DMS53 treated with DMSO at 0.1 percent for 48 hours (cell line): ENCODE measurements around the gene CLEC3B.
"Not testable (repeated sequence)": the region's sequence is repeated elsewhere in the genome, so short reads cannot be mapped to it uniquely, and the experiment has no call there.

ENCODE experiments used
- DNase-seq: peaks from one replicate; lab custom pipeline; 2025; ENCODE audit not compliant: unreplicated experiment; lab: John Stamatoyannopoulos, UW

CLEC3B gene, protein sequence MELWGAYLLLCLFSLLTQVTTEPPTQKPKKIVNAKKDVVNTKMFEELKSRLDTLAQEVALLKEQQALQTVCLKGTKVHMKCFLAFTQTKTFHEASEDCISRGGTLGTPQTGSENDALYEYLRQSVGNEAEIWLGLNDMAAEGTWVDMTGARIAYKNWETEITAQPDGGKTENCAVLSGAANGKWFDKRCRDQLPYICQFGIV

DNA sequence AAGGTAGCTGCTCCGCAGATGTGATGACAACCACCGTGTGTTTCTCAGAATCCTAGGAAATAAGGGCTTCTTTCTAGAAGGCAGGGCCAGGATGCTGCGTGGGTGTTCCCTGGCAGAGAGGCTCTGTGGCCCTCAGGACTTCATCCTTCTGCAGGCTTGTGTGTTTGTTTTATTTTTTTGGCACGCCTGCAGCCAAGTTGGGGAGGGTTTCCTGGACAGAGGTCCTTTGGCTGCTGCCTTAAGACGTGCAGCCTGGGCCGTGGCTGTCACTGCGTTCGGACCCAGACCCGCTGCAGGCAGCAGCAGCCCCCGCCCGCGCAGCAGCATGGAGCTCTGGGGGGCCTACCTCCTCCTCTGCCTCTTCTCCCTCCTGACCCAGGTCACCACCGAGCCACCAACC, at the start of gene CLEC3B:
TSS of gene CLEC3B (plus strand) at position 266 of the 400 bp plus-strand sequence. CDS start at position 326, 60 bp downstream.
- DNase-seq = no peak

DNA sequence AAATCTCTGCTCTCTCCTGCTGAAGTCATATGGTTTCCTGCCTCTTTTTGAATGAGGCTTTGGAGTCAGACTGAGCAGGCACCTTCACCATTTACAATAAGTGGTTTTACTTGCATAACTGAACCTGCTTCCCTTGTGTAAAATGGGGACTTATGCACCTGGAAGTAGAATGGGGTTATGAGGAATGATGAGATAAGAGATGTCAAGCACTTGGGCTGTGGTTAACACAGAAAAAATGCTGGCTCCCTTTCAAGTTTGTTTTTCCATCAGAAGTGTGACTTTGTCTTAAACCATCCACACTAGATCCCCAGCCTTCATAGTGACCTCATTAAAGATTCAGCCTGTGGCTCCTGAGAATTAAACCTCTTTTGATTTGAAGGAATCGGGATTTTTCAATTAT, 44.9 kb upstream of the CLEC3B start:
- DNase-seq = no peak

DNA sequence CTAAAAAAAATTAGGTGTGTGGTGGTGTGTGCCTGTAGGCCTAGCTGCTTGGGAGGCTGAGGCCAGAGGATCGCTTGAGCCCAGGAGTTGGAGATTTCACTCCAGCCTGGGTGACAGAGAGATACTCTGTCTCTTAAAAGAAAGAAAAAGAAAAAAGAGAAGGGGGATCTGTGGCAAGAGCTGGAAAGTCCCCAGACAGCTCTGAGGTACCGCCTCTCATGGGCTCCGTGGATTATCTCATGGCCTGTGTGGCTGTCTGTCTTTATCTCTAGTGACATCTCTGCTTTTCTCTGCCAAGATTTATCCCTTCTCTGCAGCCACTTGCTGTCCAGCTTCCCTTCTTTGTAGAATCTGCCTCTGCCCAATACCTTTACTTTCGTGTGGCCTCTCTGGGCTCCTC, 44.4 kb upstream of the CLEC3B start:
- DNase-seq = no peak

DNA sequence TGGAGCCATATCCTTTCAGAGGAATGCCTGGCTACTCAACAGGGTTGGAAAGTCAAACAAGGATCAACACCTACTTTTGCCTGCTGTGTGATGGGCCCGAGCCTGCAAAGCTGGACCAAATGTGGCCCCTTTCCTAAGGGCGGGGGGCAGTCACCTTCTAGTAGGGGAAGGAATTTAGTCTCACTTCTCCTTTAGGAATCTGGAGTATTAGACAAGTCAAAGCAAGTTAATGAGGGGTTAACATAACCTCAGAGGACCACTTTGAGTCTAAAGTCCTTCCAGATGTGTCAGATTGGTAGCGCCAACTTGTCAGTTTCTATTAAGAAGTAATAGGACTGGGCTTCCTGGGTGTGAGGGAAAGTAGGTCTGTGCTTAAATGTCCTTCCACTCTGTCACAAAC, 43.3 kb upstream of the CLEC3B start:
- no peak for DNase-seq

DNA sequence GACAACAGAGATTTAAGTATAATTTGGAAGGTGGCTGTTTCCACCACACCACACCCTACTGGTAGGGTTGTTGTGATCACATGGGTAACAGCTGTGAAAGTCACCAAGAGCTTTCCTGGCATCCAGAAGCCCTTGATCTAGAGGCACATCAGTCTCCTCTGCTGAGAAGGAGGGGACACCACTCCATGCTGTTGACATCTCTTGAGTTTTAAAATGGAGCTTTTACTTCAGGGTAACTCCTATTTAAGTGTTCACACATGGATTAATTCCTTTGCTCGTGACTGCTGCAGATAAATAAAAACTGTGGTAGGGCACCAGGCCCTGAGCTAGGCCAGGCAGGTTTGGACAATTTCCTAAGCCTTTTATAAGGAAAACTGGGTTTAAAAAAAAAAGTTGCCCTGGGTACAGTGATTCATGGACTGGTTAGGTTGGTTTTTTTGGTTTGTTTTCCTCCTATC, 42.6 kb upstream of the CLEC3B start:
- DNase-seq = no peak

DNA sequence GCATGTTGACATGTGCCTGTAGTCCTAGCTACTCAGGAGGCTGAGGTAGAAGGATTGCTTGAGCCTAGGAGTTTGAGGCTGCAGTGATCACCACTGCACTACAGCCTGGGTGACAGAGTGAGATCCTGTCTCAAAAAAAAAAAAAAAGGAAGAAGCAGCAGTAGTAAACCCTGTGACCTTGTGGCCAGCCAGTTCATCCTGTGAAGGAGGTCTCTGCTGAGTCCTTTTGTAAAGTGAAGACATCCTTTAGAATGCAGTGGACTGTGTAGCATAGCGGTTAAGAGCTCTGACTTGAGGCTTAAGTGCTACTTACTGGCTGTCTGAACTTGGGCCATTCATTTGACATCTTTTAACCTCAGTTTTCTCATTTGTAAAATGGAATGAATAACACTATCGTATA, 41.8 kb upstream of the CLEC3B start:
- DNase-seq = no peak

DNA sequence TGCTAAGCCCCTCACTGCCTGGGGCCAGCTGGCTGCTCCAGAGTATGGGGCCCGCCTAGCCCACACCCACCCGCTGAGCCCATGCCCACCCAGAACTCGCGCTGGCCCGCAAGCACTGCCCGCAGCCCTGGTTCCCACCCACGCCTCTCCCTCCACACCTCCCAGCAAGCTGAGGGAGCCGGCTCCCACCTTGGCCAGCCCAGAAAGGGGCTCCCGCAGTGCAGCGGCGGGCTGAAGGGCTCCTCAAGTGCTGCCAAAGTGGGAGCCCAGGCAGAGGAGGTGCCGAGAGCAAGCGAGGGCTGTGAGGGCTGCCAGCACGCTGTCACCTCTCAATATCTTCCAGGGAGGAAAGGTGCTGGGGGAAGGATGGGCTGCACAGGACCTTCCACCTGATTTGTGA, 39.8 kb upstream of the CLEC3B start:
- DNase-seq = not testable (repeated sequence)

DNA sequence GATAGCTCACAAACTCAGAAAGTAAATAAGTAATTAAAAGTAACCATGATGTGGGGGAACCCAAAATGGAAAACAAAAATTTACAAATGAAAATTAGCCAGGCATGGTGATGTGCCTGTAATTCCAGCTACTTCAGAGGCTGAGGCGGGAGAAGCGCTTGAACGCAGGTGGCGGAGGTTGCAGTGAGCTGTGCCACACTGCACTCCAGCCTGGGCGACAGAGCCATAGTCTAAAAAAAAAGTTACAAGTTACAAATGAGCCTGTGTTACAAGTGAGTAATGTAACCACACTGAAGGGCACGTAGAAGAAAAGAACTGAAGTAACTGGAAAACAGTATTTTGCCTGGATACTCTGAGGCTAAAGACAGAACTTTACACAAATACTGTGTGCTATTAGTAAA, 38.8 kb upstream of the CLEC3B start:
- DNase-seq = no peak

DNA sequence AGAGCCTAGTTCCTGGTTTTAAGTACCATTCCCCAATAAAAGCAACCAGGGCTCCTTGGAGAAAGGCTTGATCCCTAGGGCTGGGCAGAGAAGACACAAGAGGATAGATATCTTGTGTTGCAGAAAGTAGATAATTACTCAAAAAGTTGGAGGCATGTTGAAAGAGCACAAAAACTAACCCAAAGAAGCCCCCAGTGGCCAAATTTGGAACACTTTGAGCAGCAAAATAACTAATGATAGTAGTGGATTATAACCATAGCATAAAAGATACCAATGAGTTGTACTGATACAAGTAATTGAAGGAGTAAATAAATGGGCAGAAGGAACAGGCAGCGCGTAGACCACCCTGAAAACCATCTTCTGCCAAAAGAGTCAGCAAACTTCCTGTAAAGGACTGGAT, 38.0 kb upstream of the CLEC3B start:
- DNase-seq = no peak

DNA sequence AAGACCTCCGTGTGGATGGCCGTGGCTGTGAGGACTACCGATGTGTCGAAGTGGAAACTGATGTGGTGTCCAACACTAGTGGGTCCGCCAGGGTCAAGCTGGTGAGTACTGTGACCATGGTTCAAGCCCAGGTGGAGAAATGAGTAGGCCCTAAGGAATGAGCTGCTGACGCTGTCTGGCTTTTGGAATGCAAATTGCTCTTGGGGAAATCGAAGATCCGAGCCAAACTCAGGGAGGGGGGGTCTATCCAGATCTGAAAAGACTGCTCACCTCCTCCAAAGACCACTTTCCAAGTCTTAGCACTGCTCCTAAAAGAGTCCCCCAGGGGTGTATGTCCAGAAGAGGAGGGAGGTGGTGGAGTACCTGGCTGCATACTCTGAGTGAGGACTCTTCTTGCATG, 37.0 kb upstream of the CLEC3B start:
- DNase-seq = no peak

DNA sequence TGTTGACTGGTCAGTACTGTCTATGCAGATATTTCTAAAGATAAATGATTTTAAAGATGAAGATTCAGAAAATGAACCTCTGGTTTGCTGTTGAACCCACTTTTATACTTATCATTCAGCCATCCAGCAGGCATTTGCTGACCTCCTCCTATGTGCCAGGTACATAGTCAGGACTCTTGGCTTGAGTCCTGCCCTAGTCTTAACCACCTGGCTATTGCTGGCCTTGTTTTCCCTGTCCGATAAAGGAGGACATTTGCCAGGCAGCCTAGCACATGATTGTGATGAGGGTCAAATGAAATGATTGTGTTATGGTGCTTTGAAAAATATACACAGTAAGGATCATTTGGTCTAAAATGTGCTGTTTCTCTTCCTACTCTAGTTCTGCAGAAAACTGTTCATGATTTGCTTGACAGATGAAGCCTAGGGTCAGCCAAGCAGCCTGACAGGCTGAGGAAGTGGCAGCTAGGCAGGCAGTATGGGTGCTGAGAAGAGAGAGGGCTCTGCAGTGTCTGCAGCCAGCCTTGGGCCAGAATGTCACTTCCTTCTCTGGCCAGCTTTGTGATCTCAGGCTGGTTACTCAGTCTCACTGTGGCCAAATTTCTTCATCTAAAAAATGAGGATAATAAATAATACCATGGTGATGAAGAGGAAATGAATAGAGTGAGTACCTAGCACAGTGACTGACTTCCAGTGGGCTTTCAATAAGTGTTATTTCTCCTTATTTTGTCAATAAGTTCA, 36.3 kb upstream of the CLEC3B start:
- no peak for DNase-seq

DNA sequence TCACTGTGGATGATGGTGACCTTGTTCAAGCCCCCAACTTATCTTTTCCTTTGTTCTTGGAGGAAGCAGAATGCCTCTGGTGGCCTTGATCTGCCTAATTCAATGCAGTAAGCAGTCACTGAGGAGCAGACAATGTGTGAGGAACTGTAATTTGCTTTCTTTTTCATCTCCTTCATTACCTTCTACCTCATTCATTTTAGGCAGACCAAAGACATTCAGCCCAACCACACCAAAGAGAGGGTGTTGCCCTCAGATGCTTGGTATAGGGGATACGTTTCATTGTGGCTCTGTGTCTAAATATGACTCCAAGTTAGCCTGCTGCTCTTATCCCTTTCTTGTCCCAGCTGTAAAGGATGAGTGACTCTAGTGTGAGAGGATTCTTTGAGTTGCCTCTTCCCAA, 34.8 kb upstream of the CLEC3B start:
- DNase-seq = no peak

DNA sequence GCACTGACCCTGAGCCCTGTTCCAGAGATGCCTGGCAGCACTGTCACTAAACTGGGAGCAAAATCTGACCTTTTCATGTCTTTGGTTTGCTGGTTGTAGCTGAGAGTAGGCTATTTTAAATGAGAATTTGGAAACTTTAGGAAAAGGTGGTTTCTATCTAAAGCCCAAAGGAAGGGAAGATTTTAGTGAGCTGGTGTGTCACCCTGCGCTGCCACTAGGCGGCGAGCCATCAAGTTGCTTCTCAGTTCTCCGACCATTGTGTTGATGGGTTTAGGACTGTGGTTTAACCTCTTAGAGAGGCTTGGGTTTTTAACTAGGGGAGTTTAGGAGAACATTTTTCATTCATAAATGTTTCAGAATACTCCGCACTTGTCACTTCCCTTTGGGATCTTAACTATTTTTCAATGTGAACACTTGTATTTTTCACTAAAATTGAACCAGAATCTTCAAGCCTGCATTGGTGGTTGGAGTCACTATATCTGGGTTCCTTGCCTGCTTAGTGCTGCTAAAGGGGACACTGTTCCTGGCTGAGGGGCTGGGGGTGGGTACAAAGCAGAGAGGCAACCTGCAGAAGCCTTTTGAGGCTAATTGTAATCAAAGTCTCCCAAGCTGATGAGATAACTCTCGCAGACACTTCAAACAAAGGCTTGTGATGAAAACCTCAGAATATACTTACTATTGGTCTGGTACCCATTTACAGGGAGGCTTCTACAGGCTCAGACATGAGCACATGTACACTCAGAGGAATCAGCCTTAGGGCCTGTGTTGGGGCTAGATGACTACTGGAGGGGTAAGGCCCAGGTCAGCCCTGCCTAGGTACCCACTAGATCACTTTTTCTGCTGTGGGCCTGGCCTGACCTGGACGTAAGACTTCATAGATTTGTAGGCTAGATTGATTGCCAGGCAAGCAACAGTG, 33.3 kb upstream of the CLEC3B start:
- no peak for DNase-seq

DNA sequence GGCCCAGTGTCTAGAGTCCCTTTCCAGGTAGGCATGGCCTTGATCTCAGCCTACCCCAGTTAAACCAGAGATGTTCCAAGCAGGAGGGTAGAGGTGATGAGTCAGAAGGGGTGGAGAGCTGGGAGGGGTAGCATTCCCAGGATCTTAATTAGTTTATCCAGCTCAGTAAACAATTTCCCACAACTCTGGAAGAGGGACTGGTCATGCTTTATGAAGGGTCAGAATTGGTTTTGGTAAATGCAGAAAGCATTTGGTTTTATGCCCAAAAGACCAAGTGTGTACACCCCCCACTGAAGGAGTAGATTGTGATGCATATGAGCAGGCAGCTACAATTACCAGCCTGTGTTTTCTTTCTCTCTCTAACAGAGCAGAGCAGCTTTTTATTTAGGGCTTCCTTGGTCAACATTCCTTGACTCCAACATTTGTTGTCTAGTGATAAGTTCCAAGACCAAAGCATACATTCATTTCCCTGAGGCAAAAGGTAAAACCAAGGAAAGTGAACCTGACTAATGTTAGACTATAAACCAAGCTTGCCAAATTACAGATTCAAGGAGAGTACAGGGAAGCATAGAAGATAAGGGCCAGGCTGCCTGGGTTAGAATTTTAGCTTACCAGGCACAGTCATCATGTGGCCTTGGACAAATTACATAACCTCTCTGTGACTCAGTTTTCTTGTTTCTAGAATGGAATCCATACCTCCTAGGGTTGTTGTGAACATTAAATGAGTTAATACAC, 32.5 kb upstream of the CLEC3B start:
- no peak for DNase-seq

DNA sequence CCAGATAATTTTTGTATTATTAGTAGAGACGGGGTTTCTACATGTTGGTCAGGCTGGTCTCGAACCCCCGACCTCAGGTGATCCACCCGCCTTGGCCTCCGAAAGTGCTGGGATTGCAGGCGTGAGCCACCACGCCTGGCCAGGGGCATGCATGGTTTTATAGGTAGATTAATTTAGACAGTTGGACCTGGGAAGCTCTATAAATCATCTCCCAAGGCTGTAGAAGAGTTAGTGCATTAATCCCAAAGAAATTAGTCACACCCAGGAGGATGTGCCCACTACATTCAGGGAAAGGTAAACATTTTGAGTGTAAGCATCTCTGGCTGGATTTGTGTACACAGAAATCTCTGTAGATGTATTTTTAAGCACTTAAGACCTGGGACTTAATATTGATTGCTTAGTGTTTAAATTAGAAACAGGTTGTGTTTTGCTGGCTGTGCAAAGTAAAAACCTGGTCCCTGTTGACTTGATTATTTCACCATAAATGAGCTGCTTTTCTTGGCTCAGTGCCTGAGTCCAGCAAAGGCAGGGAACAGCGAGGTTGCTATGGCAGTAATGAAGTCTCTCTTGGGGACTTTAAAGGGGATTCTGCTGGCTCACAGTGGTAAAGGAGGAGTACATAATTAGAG, 30.8 kb upstream of the CLEC3B start:
- no peak for DNase-seq

DNA sequence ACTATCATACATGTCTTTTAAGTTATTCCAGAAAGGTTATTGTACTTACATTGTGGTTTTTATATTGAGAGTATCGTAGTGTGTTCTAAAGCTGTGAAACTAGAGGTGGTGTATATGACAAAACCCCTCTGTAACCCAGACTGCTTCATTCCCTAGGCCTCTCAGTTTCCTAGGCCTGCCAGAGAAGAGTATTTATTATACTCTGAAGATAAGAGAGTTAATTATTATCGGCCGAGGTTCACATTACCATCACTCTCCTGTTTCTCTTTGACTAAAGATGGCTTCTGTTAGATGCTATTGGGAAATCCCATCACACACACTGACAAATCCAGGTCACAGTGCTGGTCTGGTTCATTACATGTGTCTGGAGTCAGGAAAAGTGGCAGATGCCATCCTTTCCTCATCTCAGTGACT, 29.5 kb upstream of the CLEC3B start:
- DNase-seq = no peak

DNA sequence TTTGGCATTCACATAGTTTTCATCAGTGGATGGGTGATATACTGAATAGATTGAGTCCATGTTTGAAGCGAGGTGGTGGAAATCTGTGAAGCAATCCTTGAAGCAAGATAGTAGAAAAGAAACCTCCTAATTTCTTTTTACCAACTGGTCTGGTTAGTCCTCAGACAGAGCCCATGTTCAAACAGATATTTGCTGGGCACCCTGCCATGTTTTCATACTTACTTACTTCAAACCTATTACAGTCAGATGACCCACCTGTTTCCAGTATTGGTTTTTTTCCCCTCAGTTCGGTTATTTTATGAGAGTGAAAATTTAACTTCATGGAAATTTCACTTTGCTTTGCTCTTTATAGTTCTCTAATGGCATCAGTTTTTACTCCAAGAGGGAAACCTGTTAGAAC, 26.3 kb upstream of the CLEC3B start:
- no peak for DNase-seq

DNA sequence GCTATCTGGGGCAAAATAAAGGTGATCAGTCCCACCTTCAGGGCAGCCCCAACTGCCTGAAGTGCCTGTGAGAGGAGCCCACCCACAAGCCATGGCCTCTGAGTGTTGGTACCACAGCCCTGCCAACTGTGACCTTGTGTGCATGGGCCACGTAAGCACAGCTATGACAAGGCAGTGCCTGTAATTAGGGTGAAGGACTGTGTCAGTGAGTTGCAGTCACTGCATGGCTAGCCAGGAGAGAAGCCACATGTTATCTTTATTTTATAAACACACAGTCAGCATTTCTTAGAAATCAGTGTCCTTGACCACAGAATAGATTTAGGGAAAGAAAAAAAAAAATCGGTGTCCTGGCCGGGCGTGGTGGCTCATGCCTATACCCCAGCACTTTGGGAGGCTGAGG, 25.3 kb upstream of the CLEC3B start:
- no peak for DNase-seq

DNA sequence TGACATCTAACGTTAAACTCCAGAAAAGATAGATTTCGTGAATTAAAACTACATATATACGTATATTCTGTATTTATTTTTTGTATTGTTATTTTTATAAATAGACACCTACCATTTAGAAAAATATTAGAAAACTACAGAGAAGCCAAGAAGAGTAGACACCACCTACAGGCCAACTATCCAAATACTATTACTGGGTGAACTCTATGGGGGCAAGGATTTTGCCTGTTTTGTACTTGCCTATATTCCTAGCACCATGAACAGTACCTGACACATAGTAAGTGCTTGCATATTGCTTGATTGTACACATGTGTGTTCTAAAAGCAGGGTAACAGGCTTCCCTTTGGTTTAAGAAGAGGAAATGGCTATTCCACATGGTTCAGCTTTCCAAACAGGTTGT, 24.4 kb upstream of the CLEC3B start:
- no peak for DNase-seq

DNA sequence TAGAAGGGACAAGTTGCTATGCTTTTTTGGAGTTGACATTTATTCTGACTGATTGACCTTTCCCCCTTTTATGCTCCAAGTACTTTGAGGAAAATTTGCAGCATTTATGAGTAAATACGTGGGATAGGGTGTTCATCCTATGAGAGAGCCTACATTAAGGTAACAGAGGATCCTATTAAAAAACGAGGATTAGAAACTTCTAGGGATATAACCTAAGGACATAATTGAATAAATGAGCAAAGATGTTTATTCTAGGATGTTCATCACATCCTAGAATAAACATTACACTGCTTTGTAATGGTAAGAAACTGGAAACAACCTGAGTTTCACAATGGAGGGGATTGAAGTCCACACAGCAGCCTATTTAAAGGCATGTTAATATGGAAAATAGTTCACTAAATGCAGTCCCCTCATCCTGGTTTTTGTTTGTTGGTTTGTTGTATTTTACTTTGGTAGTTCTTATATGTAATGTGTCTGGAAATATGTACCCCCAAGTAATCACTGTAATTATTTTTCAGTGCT, 23.9 kb upstream of the CLEC3B start:
- no peak for DNase-seq
